ENCODE results near the gene SLTM.

SLTM gene

DNA sequence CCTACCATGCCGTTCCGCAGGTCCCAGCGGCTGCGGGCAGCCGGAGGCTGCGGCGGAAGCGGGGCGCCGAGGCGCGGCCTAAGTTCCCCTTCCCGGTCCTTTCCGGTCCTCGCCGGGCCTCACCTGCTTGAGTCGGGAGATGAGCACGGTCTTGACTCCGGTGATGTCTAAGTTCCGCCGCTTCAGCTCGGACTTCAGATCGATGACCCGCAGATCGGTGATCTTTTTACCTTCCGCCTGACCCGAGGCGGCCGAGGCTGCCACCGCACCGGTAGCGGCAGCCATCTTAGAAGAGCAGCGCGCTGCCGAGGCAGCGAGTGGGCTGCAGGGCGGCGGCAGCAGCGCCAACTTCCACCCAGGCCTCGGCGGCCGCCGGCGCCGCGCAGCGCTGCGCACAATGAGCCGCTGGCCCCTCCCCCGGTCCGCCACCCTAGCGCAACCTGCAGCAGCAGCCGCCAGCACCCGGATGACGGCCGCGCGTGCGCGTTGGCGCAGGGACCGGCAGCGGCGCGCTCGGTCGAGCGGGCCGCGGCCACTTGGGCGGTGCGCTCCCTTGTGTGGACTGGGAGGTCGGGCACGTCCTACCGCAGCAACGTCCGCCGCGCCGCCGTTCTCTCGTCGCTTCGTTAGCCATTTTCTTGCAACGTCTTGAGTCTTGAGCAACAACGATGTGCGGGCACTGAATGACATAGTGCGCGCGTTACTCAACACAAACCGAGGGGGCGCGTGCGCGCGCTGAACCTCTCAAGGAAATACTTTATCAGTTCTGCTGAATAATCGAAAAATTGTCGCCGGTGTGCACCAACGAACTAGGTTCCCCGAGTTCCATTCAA lies at the start of gene SLTM:
Gene SLTM (minus strand): TSS at position 399 of the 833 bp plus-strand sequence. CDS start 114 bp downstream, at position 285.
- DNase-seq (ENCODE audit: insufficient read length, low spot score), result peak; percentile 70
- no peak for FAIRE-seq
- TF ChIP-seq POLR2A (IDR thresholded peaks at IDR 0.05; ENCODE audit: low read depth, low read length), result peak; percentile 94

DNA sequence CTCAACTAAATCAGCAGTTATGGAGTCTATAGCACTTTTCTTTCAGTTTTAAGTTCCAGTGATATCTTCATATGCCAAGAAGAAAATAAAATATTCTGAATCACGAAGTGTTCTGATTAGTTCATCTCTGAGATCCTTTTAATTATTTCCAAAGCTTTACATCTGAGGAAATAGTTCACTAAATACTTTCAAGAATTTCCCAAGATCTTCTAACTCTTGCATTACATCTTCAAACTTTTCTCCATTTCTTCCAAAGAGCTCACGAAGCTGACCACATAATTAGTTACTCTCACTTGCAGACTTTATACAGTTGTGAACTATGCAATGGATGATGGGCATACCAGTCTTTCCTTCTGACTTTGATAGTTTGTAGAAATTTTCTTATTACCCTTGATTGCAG lies 49.8 kb upstream of the SLTM start:
- TF ChIP-seq POLR2A (IDR thresholded peaks at IDR 0.05; ENCODE audit: low read depth, low read length), result no peak
- no peak for DNase-seq (ENCODE audit: insufficient read length, low spot score)
- FAIRE-seq, result no peak

DNA sequence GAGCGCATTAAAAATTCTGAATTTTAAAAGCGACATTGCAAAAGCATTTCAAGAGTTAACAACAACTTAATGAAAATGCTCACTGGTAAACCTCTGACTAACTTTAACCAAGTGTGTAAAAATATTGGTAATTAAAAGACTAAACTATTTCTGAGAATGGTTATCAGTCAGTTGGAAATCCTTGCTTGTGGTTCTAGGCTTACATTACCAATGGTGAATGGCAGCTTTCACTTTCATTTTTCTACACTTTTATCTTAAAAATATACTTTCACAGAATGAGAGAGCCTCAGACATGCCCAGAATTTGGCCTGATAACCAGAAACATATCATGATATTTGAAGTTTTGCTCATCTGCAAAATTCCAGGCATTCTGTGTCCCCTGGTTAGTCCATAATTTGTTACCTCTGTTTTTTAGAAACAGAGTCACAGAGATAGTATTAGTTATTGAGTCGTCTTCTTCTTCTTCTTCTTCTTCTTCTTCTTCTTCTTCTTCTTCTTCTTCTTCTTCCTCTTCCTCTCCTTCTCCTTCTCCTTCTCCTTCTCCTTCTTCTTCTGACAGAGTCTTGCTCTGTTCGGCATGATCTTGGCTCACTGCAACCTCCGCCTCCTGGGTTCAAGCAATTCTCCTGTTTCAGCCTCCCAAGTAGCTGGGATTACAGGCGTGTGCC lies 48.5 kb upstream of the SLTM start:
- FAIRE-seq (no peak), DNase-seq (ENCODE audit: insufficient read length, low spot score) (no peak)
- no peak for TF ChIP-seq POLR2A (IDR thresholded peaks at IDR 0.05; ENCODE audit: low read depth, low read length)

DNA sequence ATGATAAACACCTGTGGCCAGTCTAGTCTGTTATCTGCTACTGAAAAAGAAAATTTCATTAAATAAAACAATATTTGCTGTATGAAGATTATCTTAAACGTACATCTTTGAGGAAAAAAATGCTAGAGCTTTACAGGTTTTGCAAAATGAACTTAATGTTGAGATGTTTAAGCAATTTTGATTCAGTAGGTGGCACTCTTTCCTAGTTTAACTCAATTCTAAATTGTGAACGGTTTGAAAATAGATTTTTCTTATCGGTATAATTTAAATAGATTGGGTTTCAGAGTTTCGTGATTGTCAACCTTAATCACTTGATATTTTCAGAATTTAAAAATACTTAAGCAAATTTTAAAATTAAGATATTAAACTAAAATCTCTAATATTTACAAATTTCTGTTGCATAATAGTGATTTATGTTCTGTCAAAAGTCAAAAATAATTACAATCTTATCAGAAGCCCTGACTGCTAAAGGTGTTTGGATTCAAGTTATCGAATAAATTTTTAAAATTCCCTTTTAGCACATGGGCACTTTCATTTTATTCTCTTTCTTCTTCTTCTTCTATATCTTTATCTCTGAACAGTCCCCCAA lies 47.0 kb upstream of the SLTM start:
- FAIRE-seq (no peak), DNase-seq (ENCODE audit: insufficient read length, low spot score) (no peak)
- TF ChIP-seq POLR2A (IDR thresholded peaks at IDR 0.05; ENCODE audit: low read depth, low read length), result no peak

DNA sequence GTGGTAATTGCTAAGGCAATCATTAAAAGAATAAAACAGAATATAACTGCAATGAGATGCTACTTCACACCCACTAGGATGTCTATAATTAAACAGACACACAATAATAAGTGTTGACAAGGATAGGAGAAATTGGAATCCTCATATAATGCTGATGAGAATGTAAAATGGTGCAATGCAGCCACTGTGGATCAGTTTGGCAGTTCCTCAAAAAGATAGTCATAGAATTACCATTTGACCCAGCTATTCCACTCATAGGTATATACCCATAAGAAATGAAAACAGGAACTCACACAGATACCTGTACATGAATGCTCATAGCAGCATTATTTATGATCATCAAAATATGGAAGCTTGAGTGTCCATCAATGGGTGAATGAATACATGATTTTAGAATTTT lies 44.4 kb upstream of the SLTM start:
- DNase-seq (ENCODE audit: insufficient read length, low spot score), result no peak
- no peak for TF ChIP-seq POLR2A (IDR thresholded peaks at IDR 0.05; ENCODE audit: low read depth, low read length)
- no peak for FAIRE-seq

DNA sequence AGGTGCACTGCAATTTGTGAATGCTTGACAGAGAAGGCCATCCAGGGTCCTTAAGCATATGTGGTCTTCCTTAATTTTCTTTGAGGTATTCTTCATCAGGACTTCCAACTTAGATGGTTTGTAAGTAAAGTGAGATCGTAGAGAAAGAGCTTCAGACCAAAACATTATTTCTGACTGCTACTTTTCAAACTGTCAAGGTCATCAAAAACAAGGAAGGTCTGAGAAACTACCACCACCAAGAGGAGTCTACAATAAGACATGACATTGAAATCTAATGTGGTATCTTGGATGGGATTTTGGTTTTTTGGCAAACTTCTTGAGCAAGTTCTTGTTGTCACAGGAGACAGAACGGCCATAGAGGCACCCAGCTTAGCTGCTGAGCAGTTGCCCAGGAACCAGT lies 34.0 kb upstream of the SLTM start:
- no peak for FAIRE-seq
- no peak for DNase-seq (ENCODE audit: insufficient read length, low spot score)
- no peak for TF ChIP-seq POLR2A (IDR thresholded peaks at IDR 0.05; ENCODE audit: low read depth, low read length)

DNA sequence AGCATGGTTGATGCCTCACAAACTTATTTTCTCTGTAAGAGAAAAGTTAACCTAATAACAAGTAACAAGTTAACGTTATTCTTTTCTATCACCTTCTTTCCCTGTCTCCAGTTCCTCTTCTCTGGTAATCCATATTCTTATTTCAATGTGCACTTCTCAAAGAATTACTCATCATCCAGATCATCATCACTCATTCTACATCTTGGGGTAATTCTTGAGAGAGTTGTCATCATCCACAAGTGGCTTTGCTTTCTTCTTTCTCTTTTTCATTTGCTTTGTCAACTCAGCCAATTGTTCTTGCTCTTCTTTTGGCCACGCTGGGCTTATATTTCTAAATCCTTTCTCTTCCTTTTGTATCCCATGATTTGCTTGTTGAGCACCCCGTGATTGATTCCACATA lies 33.2 kb upstream of the SLTM start:
- DNase-seq (ENCODE audit: insufficient read length, low spot score), result no peak
- FAIRE-seq, result no peak
- no peak for TF ChIP-seq POLR2A (IDR thresholded peaks at IDR 0.05; ENCODE audit: low read depth, low read length)

DNA sequence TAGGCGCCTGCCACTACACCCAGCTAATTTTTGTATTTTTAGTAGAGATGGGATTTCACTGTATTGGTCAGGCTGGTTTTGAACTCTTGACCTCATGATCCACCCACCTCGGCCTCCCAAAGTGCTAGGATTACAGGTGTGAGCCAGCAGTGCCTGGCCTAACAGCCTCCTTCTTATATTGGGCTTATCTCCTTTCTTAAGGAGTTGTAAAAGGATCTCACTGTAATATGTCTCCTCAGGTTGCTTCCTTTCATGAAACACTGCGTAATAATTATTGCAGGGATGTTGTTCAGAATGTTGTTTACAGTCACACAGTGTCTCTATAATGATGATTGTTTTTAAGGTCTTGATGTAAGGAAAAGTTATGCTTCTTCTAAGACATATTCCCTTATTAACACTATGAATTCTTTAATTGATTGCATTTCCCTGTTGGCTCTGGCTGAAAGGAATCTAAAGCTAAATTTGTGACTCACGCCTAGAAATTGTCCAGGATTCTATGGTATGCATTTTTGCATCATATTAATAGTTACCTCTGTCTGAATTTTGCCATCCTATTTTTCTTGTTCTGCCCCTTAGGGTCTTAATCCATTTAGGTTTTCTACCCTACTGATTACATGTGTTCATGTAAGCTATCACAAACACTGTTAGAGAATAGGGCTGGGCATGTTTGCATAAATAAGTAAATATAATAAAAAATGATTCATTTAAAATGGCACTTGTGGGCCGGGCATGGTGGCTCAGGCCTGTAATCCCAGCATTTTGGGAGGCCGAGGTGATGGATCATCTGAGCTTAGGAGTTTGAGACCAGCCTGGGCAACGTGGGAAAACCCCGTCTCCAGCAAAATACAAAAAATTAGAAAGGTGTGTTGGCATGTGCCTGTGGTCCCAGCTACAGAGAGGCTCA lies 29.4 kb upstream of the SLTM start:
- FAIRE-seq (no peak), DNase-seq (ENCODE audit: insufficient read length, low spot score) (no peak)
- TF ChIP-seq POLR2A (IDR thresholded peaks at IDR 0.05; ENCODE audit: low read depth, low read length), result no peak

DNA sequence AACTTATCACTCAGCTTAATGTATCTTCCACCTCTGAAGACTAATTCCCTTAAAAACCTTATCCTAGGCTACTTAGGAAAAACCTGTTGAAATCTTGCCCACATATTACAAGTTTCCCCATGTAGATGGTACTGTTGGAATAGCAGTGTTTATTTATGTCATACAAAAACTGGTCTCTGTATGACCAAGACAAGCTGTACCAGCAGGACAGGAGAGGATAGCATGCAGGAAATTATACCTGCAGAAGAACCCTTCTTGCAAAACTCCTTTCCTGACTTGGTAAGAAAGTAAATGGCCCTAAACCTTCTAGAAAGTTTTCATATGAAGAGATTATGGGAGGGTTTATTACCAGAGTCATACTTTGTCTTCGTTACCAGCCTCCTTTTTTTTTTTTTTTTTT lies 28.7 kb upstream of the SLTM start:
- FAIRE-seq (no peak), DNase-seq (ENCODE audit: insufficient read length, low spot score) (no peak)
- no peak for TF ChIP-seq POLR2A (IDR thresholded peaks at IDR 0.05; ENCODE audit: low read depth, low read length)

DNA sequence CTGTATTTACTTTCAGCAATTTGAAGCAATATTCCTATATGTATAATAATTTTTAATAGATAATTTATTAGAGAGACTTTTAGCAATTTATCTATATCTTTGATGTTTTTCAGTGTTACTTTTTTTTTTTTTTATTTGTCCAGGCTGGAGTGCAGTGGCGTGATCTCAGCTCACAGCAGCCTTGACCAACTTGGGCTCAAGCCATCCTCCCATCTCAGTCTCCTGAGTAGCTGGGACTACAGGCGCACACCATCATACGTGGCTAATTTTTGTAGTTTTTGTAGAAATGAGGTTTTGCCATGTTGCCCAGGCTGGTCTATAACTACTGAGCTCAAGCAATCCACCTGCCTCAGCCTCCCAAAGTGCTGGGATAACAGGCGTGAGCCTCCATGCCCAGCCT lies 25.3 kb upstream of the SLTM start:
- FAIRE-seq (no peak), DNase-seq (ENCODE audit: insufficient read length, low spot score) (no peak)
- TF ChIP-seq POLR2A (IDR thresholded peaks at IDR 0.05; ENCODE audit: low read depth, low read length), result no peak

DNA sequence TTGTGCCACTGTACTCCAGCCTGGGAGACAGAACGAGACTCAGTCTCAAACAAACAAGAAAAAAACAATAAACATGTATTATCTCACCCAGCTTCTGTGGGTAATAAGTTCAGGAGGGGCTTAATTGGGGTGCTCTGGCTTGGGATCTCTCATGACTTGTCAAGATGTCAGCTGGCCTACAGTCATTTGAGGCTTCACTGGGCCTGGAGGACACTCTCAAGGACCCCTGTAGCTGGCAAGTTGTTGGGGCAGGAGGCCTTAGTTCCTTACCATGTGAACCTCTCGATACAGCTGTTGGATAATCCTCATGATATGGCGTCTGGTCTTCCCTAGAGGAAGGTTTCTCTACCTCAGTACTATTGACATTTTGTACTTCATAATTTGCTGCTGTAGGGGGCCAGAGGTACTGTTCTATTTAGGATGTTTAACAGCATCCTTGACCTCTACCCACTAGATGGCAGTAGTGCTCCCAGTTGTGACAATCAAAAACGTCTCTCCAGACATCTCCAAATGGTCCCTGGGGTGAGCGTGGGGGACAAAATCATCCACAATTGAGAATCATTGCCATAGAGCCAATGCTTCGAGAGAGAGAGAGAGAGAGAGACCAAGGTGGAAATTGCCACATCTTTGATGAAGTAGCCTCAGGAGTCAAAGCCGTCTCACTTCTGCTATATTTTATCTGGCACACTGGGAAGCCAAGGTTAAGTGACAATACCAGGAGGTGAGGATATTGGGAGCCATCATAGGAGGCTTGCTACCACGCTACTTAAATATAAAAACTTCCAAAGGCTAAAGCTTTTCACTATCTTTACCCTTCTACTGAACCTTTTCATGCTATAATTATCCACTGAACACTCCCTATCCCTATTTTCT lies 23.9 kb upstream of the SLTM start:
- FAIRE-seq (peak; percentile 87), DNase-seq (ENCODE audit: insufficient read length, low spot score) (no peak)
- no peak for TF ChIP-seq POLR2A (IDR thresholded peaks at IDR 0.05; ENCODE audit: low read depth, low read length)

DNA sequence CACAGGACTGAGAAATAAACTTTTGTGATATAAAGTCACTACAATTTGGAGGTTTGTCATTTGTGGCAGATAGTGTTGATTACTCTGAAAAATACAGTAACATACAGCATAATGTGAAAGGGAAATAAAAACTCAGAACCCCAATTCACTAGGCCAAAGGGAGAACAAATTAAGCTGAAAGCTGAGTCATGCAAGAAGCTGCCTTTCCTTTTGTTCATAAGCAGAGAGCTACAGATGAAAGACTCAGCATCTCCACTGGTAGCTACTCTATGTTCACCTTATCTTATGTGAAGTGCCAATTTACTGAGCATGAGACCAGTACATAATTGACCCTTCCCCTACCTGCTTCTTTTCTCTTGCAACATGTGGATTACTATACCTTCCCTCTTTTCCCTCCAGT lies 19.3 kb upstream of the SLTM start:
- TF ChIP-seq POLR2A (IDR thresholded peaks at IDR 0.05; ENCODE audit: low read depth, low read length), result no peak
- no peak for DNase-seq (ENCODE audit: insufficient read length, low spot score)
- FAIRE-seq, result peak; percentile 38

Data from H54 (cell line).